GM19099 (cell line): ENCODE data around the gene EDAR.

ENCODE experiments used
- POLR2A ChIP-seq: IDR thresholded peaks from 3 replicates; pipeline ENCODE4 v1.6.1; 2011; ENCODE audit warnings: low read depth; ENCODE audit not compliant: insufficient read length; ENCODE audit errors: extremely low read depth

The EDAR gene

DNA sequence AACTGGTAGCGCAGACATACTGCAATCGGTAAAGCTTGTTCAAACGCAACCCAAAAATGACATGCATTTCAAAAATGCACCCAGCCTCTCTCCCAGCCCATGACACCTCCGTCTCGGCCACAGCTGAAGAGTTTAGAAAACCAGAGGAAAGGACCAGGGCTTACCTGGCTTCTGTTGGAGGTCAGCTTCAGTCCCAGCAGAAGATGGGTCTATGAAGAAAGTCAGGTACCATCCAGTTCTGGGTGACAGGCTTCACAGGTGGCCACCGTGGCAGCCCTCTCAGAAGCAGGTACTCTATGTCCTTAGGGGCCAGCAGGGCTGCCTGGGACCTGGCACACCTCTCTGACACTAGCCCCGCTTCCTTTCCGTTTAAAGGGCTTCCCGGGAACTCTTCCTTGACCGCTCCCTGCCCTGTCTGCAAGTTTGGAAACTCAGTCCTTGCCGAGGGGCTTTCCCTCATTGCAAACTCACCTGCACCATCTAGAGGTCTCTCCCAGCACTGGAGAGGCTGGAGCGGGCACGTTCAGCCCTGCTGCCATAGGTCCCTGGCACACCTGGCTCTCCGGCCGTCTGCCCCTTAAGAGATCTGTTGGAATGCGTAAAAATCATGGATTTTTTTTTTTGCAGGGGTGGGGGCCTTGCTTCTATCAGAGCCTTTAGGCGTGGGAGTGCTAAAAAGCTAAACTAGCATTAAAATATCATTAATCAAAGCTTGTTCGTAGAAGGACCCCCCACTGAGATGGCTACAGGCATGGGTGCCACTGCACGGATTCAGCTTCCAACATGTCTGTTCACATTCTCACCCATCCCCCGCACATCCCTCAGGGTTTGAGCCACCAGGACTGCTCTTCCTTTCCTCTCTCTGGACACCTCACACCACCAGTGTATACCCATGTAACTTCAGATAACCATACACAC, at the start of gene EDAR:
EDAR (minus strand) TSS at position 425 of the 918 bp plus-strand sequence. CDS start 58,206 bp downstream, outside the sequence.
- no peak for TF ChIP-seq POLR2A

DNA sequence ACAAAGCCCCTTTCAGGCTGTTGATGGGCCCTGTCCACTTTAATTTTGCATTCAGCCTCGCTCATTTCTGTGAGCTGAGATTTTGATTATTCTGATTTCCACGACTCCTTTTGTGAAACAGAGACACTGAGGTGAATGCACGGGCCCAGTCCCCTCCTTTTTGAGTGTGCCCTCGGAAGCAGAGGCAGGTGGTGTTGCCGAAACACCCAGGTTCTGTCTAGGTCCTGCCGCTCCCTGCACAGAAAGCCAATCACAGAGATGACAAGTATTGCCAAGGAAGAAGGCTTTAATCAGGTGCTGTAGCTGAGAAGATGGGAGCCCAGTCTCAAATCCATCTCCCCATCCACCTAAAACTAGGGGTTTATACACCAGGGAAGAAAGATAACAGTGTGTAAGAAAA, 44.2 kb upstream of the EDAR start:
- no peak for TF ChIP-seq POLR2A

DNA sequence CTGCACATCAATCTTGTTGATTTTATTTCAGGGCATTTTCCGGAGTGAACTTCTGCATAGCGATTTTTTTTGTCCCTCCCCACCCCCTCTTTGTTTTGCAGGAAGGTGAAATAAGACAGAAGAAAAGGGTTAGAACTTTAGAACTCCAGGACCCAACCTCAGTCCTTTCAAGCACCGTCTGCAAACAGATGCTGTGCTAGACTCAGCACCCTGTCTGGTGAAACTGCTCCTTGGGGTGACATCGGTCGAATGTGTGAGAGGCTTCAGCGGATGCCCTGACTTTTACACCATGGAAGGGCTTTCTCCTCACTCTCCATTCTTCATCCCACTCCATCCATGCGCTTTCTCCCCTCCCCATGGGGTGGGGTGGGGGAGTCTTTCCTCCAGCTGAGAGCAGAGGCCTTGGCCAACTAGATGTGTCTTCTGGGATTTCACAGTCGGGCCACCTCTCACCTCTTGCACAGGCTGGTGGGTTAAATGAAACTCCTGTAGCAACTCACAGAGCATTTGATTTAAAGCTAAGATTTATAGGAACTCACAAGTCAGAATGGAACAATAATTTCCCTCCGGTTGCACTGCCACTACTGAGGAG, 43.3 kb upstream of the EDAR start:
- TF ChIP-seq POLR2A = no peak

DNA sequence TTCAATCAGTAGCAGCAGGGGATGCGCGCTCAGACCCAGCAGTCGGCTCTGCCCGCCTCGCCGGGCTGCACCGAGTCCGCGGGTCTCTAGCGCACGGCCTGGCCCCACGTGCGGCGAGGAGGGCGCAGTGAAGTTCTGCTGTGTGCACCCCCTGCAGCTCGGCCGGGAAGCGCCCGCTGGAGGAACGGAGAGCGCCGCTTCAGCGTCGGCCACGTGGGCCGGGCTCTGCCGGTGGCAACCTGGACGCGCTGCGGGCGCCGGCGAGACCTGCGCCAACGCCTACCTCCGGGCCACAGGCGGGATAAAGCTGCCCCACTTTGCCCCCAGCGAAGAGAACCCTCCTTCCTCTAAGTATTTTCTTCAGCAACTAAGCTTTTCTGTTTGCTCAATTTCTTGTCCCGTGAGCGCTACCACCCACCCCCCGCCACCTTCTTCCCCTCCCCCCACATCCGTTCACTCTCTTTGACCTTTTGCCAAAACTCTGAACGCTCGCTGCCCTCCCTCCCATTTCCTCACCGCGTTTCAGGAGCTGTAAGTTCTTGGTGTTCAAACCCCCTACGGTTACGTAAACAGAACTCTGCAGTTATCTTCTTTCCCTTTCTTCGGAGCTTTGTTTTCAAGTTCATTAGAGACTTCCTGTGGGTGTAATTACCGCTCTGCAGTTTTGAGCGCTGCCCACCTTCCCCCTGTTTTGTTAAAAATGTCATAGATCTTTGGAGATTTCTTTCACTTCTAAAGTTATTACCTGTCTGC, 42.6 kb upstream of the EDAR start:
- no peak for TF ChIP-seq POLR2A

DNA sequence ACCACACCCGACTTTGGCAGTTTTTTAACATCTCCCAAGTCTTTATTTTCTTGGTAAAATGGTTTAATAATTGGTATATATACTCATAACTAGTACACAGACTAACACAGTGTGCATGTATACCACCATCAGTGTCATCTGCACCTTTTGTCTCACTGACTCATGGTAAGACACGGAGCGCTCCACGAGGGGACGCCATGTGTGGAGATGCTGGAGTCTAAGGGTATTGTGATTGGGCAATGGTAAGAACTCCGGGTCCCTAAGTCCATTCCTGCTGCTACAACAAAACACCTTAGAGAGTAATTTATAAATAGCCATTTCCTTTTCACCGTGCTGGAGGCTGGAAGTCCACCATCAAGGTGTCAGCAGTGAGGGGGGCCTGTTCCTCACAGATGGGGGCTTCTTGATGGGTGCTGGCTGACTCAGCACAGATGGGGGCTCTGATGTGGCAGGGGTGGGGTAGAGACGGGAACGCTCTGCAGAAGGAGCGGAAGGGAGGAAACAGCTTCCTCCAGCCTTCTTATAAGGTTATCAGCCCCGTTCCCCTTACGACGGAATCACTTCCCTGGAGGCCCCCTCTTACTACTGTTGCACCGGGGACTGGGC, 42.0 kb upstream of the EDAR start:
- TF ChIP-seq POLR2A = no peak

DNA sequence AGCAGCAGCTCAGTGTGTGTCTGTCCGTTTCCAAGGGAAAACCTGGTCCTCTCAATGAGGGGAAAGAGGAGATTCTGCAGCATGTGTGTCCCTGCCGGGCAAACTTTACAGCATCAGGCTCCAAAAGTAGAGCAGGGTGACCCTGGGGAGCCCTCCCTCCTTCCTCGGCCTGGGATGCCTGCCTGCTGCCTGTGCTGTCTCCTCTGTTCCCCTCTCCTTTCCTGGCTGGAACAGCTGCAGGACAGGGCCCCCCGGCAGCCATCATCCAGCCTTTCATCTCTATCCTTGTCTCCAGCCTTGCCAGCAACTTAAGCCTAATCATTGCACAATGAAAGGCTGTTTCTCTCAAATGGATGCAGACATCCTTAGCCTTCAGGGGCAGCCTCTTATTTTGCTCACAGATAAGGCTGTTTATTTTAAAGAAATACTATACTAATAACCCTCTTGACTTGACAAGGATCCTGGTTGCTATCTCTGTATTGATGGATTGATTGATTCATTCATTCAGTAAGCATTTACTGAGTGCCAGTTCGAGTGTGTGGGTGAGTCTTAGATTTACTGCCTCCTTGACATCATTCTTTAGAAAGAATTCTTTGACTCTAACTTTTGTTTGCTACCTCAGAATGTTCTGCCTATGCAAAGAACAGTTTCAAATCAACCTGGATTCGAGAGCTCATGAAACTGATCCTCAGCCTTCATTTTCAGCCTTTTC, 40.6 kb upstream of the EDAR start:
- no peak for TF ChIP-seq POLR2A

DNA sequence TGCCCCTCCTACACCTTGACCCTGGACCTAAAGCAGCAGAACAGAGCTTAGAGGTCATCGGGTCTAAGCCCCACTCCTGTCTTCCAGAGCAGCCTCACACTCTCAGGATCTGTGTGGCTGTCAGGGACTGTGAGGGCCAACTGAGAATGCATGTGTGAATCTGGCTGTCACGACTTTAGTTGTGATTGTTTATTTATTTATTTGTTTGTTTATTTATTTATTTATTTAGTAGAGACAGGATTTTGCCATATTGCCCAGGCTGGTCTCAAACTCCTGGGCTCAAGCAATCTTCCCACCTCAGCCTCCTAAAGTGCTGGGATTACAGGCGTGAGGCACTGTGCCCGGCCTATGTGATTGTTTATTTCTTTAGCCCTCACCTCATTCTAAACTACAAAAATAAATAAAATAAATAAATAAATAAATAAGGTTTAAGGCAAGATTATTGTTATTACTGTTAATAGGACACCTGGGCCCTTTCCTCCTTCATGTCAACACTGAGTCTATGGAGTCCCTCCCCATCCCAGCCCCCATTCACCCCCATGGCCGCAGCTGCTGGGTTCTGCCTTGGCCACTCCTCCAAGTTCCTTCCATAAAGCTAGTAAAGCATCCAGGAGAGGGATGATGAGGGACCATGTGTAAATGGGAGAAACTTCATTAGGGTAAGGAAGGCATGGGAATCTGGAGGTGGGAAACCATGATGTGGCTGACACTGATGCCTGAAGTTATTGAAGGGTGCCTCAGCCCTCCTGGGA, 39.9 kb upstream of the EDAR start:
- no peak for TF ChIP-seq POLR2A

DNA sequence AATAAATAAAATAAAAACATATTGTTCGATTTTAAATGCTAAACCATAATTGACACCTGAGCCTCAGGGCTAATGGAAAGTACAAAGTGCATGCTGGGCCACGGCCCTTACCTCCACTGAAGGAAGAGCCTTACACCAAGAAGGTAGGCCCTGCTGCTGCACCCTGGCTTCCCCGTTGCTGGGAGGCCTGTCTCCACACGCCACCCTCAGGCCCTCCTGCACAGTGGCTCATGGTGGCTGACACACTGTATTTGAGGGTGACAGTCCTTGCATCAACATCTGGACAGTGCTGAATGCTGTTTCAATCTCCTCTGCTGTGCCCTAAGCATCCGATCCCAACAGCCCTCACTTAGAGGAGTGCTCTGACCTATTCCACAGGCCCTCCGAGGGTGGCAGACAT, 39.3 kb upstream of the EDAR start:
- no peak for TF ChIP-seq POLR2A

DNA sequence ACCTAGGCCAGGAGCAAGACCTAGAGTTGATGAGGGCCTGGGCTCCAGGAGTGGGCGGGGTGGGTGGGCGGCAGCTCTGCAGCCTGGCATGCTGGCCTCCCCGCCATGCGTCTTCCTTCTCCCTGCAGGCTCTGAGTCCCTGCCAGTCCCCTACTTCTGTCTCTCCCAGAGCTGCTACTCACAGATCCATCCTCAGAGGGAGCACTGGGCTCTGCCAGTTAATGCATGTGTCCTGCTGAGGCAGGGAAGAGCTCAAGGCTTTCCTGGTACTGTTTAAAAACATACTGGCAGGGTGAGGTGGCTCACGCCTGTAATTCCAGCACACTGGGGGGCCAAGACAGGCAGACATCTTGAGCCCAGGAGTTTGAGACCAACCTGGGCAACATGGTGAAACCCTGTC, 38.7 kb upstream of the EDAR start:
- no peak for TF ChIP-seq POLR2A

DNA sequence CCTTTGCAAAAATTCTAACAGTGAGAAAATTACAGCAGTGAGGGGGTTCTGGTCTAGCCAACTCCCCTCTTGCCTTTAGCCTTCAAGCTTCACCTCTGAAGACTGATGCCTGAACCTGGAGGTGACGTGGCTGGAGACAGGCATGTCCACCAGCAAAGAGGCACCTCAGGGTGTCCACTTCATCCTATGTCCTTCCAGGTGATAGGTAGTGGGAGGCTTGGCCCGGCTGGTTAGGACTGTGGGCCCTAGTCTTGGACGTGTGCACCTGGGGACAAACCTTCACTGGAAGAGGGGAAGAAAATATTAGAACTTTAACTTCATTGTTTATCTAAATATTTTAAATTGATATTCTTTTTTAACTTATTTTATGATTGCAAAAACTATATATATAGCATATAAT, 35.5 kb upstream of the EDAR start:
- TF ChIP-seq POLR2A = no peak

DNA sequence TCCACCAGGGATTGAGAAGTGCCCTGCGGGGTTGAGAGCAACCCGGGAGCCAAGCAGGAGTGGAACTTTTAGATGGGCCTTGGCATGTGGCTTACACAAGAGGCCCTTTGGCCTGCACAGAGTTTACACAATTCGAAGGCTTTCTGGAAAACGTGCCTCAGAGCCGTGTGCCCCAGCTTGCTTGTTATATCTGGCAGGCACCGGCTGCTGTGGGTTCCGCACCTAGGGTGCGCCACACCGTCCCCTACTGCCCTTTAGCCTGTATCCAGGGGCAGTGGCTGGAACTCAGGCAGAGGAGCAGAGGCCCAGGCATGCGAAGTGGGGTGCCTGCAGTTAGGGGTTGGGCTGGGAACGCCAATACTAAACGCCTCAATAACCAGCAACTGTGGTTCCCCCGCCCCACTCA, 32.9 kb upstream of the EDAR start:
- TF ChIP-seq POLR2A = no peak

DNA sequence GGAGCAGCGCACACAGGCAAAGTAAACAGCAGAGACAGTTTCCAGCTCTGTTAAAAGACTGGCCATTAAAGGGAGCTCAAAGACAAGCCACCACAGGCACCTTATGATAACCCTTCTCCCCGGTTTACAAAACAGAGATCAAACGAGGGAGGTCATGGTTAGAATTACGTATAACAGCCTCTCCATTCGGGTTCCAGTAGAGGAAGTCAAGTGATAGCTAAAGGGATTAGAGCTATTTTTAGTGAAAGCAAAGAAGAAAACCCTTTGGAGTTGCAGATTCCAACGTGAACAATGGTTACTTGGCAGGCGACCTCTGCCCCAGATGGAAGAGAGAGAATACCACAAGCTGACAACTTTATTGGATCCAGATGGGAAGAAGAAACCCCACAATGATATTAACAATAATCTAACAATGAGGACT, 31.2 kb upstream of the EDAR start:
- TF ChIP-seq POLR2A = no peak

DNA sequence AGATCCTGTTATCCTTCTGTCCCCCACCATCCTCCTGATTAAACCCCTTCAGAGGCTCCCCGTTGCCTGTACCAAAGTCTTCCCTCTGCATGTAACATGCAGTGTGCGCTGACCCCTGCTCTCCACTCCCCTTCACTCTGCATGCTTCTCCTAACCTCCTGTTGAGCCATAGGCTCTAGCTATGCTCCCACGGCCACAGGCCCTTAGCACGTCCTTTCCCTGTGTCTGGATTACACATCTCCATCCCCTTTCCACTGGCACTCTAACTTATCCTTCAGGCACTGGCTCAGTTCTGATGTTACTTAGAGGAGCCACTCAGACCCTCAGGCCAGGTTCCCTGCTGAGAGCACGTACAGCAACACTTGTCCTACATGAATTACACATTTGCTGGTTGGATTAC, 29.4 kb upstream of the EDAR start:
- no peak for TF ChIP-seq POLR2A

DNA sequence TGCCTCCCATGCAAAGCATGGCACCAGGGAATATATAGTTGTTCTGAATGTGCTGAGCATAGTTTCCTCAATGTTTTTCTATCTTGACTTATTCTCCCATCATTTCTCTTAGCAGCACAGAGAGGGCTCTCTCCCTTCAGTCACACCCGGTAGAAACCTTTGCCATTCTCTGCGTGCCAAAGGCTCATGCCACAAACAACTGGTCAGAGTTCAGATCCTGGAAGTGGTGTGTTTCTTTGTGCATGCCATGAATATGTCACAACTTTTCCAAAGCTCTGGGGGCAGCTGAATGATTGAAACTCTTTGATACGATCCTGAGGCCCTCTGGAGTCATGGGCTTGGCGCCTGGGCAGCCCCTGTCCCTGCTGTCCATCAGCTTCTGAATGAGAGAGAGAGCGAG, 28.0 kb upstream of the EDAR start:
- no peak for TF ChIP-seq POLR2A
